Testis (tissue), 3 donors: ENCODE results near the gene SETD2. TPM values are rescaled to one million over a fixed set of nuclear protein-coding genes. Genes with fewer than 3 reads are reported as not detected.

Experiments used
- DNase-seq: peaks from one replicate; pipeline ENCODE4 v3.0.0-alpha.2; 2019
- H3K27ac ChIP-seq, 2 donors: fragments of 200-600 bp; sonication (generic); one replicate each; pipeline ENCODE4 v1.5.1; 2019
- H3K27me3 ChIP-seq: fragments of 200-600 bp; sonication (generic); one replicate; pipeline ENCODE4 v1.5.1; 2019
- H3K36me3 ChIP-seq: fragments of 200-600 bp; sonication (generic); one replicate; pipeline ENCODE4 v1.5.1; 2017; ENCODE audit warnings: low read depth; ENCODE audit errors: missing control alignments
- H3K4me1 ChIP-seq: fragments of 200-600 bp; sonication (generic); one replicate; pipeline ENCODE4 v1.5.1; 2019
- H3K4me3 ChIP-seq, 2 donors: fragments of 200-600 bp; sonication (generic); one replicate each; pipeline ENCODE4 v1.5.1; 2017 to 2019
- H3K9me3 ChIP-seq: fragments of 200-600 bp; sonication (generic); one replicate; pipeline ENCODE4 v1.5.1; 2017
- CTCF ChIP-seq, 3 experiments: fragments of 450-650 bp in 2 of 3; fragments of 200-600 bp in 1 of 3; sonication (generic) in 1 of 3; IDR thresholded peaks; one replicate each; pipeline ENCODE4 v1.5.1; 2016 to 2019; ENCODE audit warnings: antibody characterized with exemption in 3 of 3, mild to moderate bottlenecking in 2 of 3, moderate library complexity in 1 of 3
- POLR2A ChIP-seq: fragments of 450-650 bp; IDR thresholded peaks from one replicate; pipeline ENCODE4 v1.6.1; 2017; ENCODE audit warnings: antibody characterized with exemption, mild to moderate bottlenecking, moderate library complexity
- WGBS, 2 donors: methylation state at CpG; one replicate each; pipeline ENCODE4 v1.1.5; 2018; 5-methylcytosine and 5-hydroxymethylcytosine counted together
- intact Hi-C: fragments of 100-400 bp; cut with DNase I; formaldehyde crosslinking; loops from one replicate; pipeline ENCODE4 v1.15.1; 2023; ENCODE audit warnings: low total_unique reads
- polyA plus RNA-seq: library from polyadenylated mRNA; stranded (reverse); fragments of 350-450 nt; fragmentation: Illumina TruSeq; extraction: RNeasy Lipid Tissue Mini Kit (QIAGEN cat#74804); gene quantifications from one replicate; pipeline ENCODE4 v1.2.3, GENCODE V29; 2014; ENCODE audit warnings: low read depth, low replicate concordance; ENCODE audit not compliant: insufficient read depth
- total RNA-seq, 2 donors: library from RNA; depleted of rRNA; stranded (reverse); fragments of >200 nt; gene quantifications; one replicate each; pipeline ENCODE4 v1.2.3, GENCODE V29; 2016

SETD2 gene
- total and polyA plus RNA-seq, 3 donors from 2014 or later = 37.1 to 95.2 (median 76.7) TPM

GRCh38 chr3:47004369-47005211 is 159.3 kb downstream of the SETD2 start:
- intact Hi-C loops = no loop called here
- 97 to 98% methylated on average over 7 to 17 of the region's 17 CpGs for WGBS, 2 donors
- H3K36me3 ChIP-seq = no peaks in the 10 kb centered on the region
- H3K27ac ChIP-seq = no peak overlapping the region
- no peak overlapping the region for H3K4me3 ChIP-seq
- no peak for DNase-seq
- H3K4me1 ChIP-seq = peaks cover 7% of the 10 kb centered on the region
- no peak for TF ChIP-seq CTCF (IDR thresholded peaks at IDR 0.05)
- TF ChIP-seq POLR2A = no peak
- no peaks in the 10 kb centered on the region for H3K9me3 ChIP-seq
- H3K27me3 ChIP-seq = no peaks in the 10 kb centered on the region

DNA sequence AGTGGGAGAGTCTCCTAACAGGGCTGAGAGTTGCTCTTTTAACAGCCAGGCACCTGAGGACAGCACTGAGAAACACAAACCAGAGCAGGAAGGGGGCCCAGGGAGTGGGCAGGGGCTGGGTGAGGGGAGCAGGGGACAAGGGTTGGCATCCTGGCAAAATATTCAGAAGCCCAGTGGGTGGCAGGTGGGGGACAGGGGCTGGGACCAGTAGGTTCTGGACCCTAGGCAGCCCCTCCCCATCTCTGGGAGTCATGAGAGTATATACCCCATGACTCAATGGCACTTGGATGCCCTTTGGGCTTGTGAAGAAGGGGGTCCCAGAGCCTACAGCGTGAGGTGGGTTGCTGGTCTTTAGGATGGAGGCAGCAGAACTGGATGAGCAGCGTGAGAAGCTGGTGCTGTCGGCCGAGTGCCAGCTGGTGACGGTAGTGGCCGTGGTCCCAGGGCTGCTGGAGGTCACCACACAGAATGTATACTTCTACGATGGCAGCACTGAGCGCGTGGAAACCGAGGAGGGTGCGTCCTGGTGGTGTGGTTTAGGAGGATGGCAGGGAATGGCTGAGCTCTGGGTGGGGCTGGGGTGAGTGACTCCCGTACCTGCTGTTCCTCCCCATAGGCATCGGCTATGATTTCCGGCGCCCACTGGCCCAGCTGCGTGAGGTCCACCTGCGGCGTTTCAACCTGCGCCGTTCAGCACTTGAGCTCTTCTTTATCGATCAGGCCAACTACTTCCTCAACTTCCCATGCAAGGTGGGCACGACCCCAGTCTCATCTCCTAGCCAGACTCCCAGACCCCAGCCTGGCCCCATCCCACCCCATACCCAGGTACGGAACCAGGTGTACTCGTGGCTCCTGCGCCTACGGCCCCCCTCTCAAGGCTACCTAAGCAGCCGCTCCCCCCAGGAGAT is 160.2 kb downstream of the SETD2 start:
- Histone ChIP-seq H3K9me3 (no peaks in the 10 kb centered on the region), H3K27me3 (no peaks in the 10 kb centered on the region), H3K4me1 (peaks cover 5% of the 10 kb centered on the region), H3K4me3 (no peak overlapping the region), H3K27ac (no peak overlapping the region), H3K36me3 (no peaks in the 10 kb centered on the region)
- WGBS, 2 donors = 93% methylated on average over 24 to 27 of the region's 27 CpGs
- intact Hi-C loops = no loop called here
- no peak for TF ChIP-seq CTCF (IDR thresholded peaks at IDR 0.05)
- no peak for TF ChIP-seq POLR2A
- no peak for DNase-seq

GRCh38 chr3:47003056-47003410 is 160.9 kb downstream of the SETD2 start:
- no peak for DNase-seq
- Histone ChIP-seq H3K9me3 (no peaks in the 10 kb centered on the region), H3K27me3 (no peaks in the 10 kb centered on the region), H3K36me3 (no peaks in the 10 kb centered on the region), H3K4me3 (no peak overlapping the region), H3K27ac (no peak overlapping the region), H3K4me1 (no peaks in the 10 kb centered on the region)
- TF ChIP-seq POLR2A (no peak), CTCF (IDR thresholded peaks at IDR 0.05) (no peak)
- WGBS, 2 donors = 89% methylated on average over 9 of the region's 10 CpGs; no CpG with 5 or more reads in 1 of the 2 donors
- intact Hi-C loops = no loop called here

DNA sequence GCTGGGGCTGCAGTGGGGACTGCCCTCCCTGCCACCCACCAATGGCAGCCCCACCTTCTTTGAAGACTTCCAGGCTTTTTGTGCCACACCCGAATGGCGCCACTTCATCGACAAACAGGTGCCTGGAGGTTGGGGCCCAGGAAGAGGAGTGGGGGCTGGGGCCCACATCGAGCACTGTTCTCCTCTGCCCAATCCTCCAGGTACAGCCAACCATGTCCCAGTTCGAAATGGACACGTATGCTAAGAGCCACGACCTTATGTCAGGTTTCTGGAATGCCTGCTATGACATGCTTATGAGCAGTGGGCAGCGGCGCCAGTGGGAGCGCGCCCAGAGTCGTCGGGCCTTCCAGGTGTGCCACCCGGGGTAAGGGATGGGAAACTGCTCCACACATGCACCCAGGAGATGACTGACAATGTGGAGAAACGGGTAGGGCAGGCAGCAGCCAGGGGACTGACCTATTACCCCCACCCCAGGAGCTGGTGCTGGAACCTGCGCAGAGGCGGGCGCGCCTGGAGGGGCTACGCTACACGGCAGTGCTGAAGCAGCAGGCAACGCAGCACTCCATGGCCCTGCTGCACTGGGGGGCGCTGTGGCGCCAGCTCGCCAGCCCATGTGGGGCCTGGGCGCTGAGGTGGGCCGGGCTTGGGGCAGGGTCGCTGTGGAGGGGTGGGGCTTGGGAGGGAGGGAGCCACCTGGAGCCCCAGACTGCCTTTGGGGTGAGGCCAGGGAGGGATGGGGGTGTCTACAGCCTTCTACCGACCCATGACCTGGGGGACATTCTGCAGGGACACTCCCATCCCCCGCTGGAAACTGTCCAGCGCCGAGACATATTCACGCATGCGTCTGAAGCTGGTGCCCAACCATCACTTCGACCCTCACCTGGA is 161.5 kb downstream of the SETD2 start:
- Histone ChIP-seq H3K27ac (no peak overlapping the region), H3K9me3 (no peaks in the 10 kb centered on the region), H3K4me1 (no peaks in the 10 kb centered on the region), H3K36me3 (no peaks in the 10 kb centered on the region), H3K27me3 (no peaks in the 10 kb centered on the region), H3K4me3 (no peak overlapping the region)
- TF ChIP-seq POLR2A (no peak), CTCF (IDR thresholded peaks at IDR 0.05) (no peak)
- no peak for DNase-seq
- intact Hi-C loops = no loop called here
- WGBS, 2 donors = 88 to 94% methylated on average over 7 to 29 of the region's 35 CpGs
